ENCODE measurements around the gene CLEC7A.

CLEC7A gene

GRCh38 chr12:10169104-10169503 is 39.1 kb upstream of the CLEC7A start:
- no peak for TF ChIP-seq CTCF (IDR thresholded peaks at IDR 0.05)

GRCh38 chr12:10167599-10167998 is 37.6 kb upstream of the CLEC7A start:
- TF ChIP-seq CTCF (IDR thresholded peaks at IDR 0.05): no peak

DNA sequence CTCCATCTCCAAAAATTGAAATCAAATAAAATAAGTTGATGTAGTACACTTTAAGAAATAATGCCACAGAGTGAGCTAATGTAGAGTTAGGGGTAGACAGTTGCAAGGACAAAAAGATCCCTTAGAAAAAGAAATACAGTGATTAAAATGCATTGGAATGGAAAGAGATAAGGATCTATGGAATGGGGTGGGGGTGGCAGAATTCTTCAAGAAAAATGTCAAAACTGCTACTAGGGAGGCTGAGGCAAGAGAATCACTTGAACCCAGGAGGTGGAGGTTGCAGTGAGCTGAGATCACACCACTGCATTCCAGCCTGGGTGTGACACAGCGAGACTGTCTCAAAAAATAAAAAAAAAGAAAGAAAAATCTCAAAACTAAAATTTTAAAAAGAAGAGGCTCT is 35.4 kb upstream of the CLEC7A start:
- TF ChIP-seq CTCF (IDR thresholded peaks at IDR 0.05): no peak

DNA sequence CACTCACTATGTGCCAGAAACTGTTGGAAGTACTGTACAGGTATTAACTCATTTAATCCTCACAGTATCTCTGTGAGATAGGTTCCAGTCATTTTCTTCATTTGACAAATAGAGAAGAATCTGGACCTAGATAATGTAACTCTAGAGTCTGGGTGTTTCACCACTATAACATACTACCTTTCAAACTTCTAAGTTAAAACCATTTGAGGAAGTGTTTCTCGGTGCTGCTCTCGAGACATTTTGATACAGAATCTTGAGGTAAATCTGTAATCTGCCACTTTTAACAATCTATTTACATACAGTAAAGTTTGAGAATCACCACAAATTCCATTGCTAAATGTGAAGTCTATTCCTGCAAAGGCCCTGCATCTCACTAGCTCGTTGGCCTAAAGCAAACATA is 33.1 kb upstream of the CLEC7A start:
- no peak for TF ChIP-seq CTCF (IDR thresholded peaks at IDR 0.05)

DNA sequence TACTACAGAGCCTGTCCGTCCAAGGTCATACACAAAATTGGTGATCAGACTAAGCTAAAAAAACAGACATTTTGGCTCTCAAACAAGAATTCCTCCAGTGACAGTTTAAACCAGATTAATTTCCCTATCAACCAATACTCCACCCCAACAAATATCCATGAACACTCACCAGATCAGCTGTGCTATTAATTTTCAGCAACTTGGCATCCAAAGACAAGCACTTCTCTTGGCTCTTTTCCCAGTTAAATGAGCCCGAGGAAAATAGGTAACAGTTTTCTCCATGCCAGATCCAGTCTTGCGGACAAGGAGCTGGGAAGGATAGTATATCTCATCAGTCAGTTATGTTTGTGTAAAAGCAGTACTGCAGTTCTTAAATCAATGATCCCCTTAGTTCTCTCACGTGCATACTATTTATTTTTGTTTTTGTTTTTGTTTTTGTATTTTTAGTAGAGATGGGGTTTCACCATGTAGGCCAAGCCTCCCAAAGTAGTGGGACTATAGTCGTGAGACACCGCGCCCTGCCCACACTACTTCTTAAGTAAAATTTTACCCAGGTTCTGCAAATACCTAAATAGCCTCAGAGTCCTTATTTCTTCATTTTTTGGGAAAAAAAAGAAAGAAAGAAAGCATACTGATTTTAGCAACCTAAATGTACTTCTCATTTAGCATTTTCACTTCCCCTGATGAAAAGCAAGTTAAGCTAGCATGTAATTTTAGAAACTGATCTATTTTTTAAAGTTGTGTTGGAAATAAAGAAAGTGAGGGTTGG is 30.8 kb upstream of the CLEC7A start:
- TF ChIP-seq CTCF (IDR thresholded peaks at IDR 0.05): no peak

DNA sequence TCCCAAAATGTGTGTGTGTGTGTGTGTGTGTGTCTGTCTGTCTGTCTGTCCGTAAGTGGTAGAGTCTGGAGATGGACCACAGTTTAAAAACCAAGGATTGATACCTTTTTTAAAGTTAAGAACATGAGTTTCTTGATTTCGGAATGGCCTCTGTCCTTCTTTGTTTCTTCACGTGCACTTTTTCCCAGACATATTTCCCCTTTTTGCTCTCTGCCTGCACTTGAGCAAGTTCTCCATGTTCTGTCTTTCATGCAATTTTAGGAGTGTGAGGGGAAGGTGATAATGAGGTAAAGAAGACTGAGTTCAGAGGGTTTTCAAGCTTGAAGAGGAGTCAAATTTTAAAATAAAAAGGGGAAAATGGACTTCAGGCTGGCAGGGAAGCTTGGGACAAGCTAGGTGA is 29.3 kb upstream of the CLEC7A start:
- TF ChIP-seq CTCF (IDR thresholded peaks at IDR 0.05): no peak

DNA sequence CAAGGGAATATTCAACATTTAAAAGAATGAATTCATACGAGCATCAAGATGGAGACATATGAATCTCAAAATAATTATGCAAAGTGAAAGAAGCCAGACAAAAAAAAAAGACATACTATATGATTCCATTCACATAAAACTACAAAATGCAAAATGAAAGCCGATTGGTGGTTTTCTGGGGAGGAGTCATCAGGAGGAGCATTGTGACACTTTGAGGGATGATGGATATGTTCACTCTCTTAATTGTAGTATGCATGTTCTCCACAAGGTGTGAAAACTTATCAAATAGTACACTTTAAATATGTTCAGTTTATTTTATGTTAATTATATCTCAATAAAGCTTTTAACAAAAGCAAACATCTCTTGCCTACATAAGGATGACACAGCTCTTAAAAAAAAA is 28.4 kb upstream of the CLEC7A start:
- TF ChIP-seq CTCF (IDR thresholded peaks at IDR 0.05): no peak

GRCh38 chr12:10155966-10156365 is 26.0 kb upstream of the CLEC7A start:
- TF ChIP-seq CTCF (IDR thresholded peaks at IDR 0.05): no peak
